Neuronal stem cell (in vitro differentiated cells): ENCODE data around the gene RBM20.

Experiments used
- DNase-seq: peaks from one replicate; pipeline ENCODE4 v3.0.0-alpha.2; 2013; ENCODE audit warnings: low spot score
- H2AFZ ChIP-seq: one replicate; pipeline ENCODE4 v1.6.1; 2013; ENCODE audit warnings: mild to moderate bottlenecking, low read length, inconsistent platforms
- H2AK5ac ChIP-seq: 2 replicates; pipeline ENCODE4 v1.6.1; 2013; ENCODE audit warnings: low read depth, mild to moderate bottlenecking, inconsistent platforms, low read length, moderate library complexity, mixed read lengths
- H2BK120ac ChIP-seq: 2 replicates; pipeline ENCODE4 v1.6.1; 2013; ENCODE audit warnings: low read depth, mild to moderate bottlenecking, inconsistent platforms, low read length, moderate library complexity, mixed read lengths
- H2BK12ac ChIP-seq: one replicate; pipeline ENCODE4 v1.6.1; 2013; ENCODE audit warnings: low read length, inconsistent platforms
- H2BK15ac ChIP-seq: 2 replicates; pipeline ENCODE4 v1.6.1; 2013; ENCODE audit warnings: mild to moderate bottlenecking, low read length, inconsistent platforms, mixed read lengths
- H2BK5ac ChIP-seq: one replicate; pipeline ENCODE4 v1.6.1; 2013; ENCODE audit warnings: inconsistent platforms, mild to moderate bottlenecking, low read length, moderate library complexity
- H3K14ac ChIP-seq: one replicate; pipeline ENCODE4 v1.6.1; 2013; ENCODE audit warnings: low read length, inconsistent platforms
- H3K18ac ChIP-seq: 2 replicates; pipeline ENCODE4 v1.6.1; 2013; ENCODE audit warnings: low read length, inconsistent platforms
- H3K23ac ChIP-seq: 2 replicates; pipeline ENCODE4 v1.6.1; 2013; ENCODE audit warnings: low read depth, mild to moderate bottlenecking, mixed read lengths, low read length, inconsistent platforms; ENCODE audit not compliant: poor library complexity
- H3K27ac ChIP-seq: replicated peaks from 3 replicates; pipeline ENCODE4 v1.5.1; 2013; ENCODE audit warnings: low read length, inconsistent platforms
- H3K27me3 ChIP-seq, 3 experiments: 2 replicates each; pipeline ENCODE4 v1.6.1; 2013; ENCODE audit warnings: low read length in 3 of 3, mild to moderate bottlenecking in 2 of 3, inconsistent platforms in 1 of 3, low read depth in 1 of 3, mixed read lengths in 1 of 3, moderate library complexity in 1 of 3; ENCODE audit not compliant: control insufficient read depth in 3 of 3, insufficient read depth in 3 of 3
- H3K36me3 ChIP-seq, 2 donors: replicated peaks in 1 of 2; 2 replicates each; pipeline ENCODE4 v1.6.1; 2013; ENCODE audit warnings: low read length in 2 of 2; ENCODE audit not compliant: control insufficient read depth in 2 of 2, insufficient read depth in 2 of 2
- H3K4ac ChIP-seq: 2 replicates; pipeline ENCODE4 v1.6.1; 2013; ENCODE audit warnings: inconsistent platforms, mild to moderate bottlenecking, low read length, moderate library complexity
- H3K4me1 ChIP-seq, 2 donors: 1 replicate in 1 of 2; 2 replicates in 1 of 2; pipeline ENCODE4 v1.6.1; 2013; ENCODE audit warnings: low read length in 2 of 2, low read depth in 1 of 2; ENCODE audit not compliant: control insufficient read depth in 2 of 2, insufficient read depth in 1 of 2
- H3K4me2 ChIP-seq: one replicate; pipeline ENCODE4 v1.6.1; 2013; ENCODE audit warnings: mild to moderate bottlenecking, low read length, inconsistent platforms; ENCODE audit not compliant: insufficient read depth, poor library complexity, severe bottlenecking
- H3K4me3 ChIP-seq, 2 donors: 2 replicates each; pipeline ENCODE4 v1.5.1; 2013; ENCODE audit warnings: low read length in 2 of 2, mild to moderate bottlenecking in 2 of 2, inconsistent platforms in 1 of 2, moderate library complexity in 1 of 2
- H3K79me1 ChIP-seq: one replicate; pipeline ENCODE4 v1.6.1; 2013; ENCODE audit warnings: low read depth, mild to moderate bottlenecking, inconsistent platforms, low read length, moderate library complexity
- H3K9ac ChIP-seq: one replicate; pipeline ENCODE4 v1.6.1; 2013; ENCODE audit warnings: mild to moderate bottlenecking, low read depth, low read length, inconsistent platforms; ENCODE audit not compliant: poor library complexity
- H3K9me3 ChIP-seq, 2 donors: replicated peaks in 1 of 2; 2 replicates each; pipeline versions ENCODE3 to v1.6.1; 2013; ENCODE audit warnings: low read length in 2 of 2, mild to moderate bottlenecking in 2 of 2, inconsistent platforms in 1 of 2, low read depth in 1 of 2, mixed read lengths in 1 of 2, moderate library complexity in 1 of 2; ENCODE audit not compliant: control insufficient read depth in 2 of 2, insufficient read depth in 1 of 2
- H4K8ac ChIP-seq: one replicate; pipeline ENCODE4 v1.6.1; 2013; ENCODE audit warnings: low read depth, mild to moderate bottlenecking, inconsistent platforms, low read length, moderate library complexity
- H4K91ac ChIP-seq: one replicate; pipeline ENCODE4 v1.6.1; 2013; ENCODE audit warnings: low read length, low read depth, mild to moderate bottlenecking, inconsistent platforms; ENCODE audit not compliant: poor library complexity
- WGBS, 2 donors: extraction: QIAGEN DNeasy Blood & Tissue Kit; methylation state at CpG; one replicate each; pipeline ENCODE4 v1.1.7; 2013; ENCODE audit warnings: missing lambda C conversion rate in 2 of 2, mixed read lengths in 1 of 2; ENCODE audit not compliant: insufficient read length in 2 of 2, insufficient replicate concordance in 1 of 2; ENCODE audit errors: extremely low coverage in 2 of 2; 5-methylcytosine and 5-hydroxymethylcytosine counted together

Gene RBM20

DNA sequence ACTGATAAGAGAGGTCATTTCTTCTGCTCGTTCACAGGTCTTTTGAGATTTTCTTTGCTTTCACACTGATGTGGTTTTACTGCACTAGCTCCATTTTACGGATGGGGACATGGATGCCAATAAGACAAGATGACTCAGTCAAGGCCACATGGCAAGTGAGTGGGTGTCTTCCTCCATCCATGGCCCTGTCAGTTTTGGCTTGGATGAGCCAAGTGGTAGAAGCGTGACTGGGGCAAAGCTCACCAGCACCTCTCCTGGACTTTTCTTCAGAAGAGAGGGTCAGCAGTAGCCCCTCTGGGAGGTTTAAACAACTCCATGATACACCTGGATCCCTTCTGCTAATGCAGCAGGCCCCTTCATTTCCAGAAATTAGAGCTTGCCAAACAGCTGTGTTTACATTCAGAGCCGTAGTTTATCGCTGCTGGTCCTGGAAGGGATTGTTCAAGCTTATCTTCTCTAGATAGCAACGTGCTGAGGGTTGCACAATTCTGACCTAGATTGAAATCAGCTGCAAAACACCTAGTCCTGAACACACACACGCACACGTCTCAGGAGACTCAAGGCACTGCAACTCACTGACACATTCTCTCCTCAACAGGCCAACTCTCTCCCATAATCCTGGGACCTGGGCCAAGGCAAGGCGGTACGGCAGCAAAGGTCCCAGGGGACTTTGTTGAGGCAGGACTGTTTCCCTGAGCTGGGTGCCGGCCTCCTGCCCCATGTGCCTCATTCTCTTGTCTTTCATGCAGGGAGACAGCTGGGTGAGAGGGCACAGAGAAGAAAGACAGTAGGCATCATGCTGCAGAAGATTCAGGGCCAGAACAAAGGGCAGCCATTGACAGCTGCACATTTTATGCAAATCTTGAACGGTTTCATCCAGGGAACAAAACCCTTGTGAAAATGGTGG is 213.4 kb downstream of the RBM20 start:
- Histone ChIP-seq H3K36me3 (no peaks in the 10 kb centered on the region), H4K8ac (no peak overlapping the region), H3K4me3 (no peak overlapping the region), H3K9me3 (peaks cover 0 to 5% of the 10 kb centered on the region in 2 donors), H3K18ac (peak overlapping the region; percentile 66), H2AFZ (peak overlapping the region; percentile 85), H4K91ac (no peak overlapping the region), H3K14ac (no peak overlapping the region), H3K4ac (no peak overlapping the region), H3K23ac (no peak overlapping the region), H2AK5ac (no peak overlapping the region), H2BK5ac (no peak overlapping the region), H3K27ac (no peak overlapping the region), H3K79me1 (no peaks in the 10 kb centered on the region), H2BK120ac (no peak overlapping the region), H2BK15ac (no peak overlapping the region), H3K4me2 (no peak overlapping the region), H3K27me3 (no peaks in the 10 kb centered on the region), H3K4me1 (peaks cover 4 to 9% of the 10 kb centered on the region in 2 donors), H2BK12ac (peak overlapping the region; percentile 51), H3K9ac (no peak overlapping the region)
- WGBS, 2 donors = no CpG with 5 or more reads among the region's 12 CpGs
- no peak for DNase-seq

DNA sequence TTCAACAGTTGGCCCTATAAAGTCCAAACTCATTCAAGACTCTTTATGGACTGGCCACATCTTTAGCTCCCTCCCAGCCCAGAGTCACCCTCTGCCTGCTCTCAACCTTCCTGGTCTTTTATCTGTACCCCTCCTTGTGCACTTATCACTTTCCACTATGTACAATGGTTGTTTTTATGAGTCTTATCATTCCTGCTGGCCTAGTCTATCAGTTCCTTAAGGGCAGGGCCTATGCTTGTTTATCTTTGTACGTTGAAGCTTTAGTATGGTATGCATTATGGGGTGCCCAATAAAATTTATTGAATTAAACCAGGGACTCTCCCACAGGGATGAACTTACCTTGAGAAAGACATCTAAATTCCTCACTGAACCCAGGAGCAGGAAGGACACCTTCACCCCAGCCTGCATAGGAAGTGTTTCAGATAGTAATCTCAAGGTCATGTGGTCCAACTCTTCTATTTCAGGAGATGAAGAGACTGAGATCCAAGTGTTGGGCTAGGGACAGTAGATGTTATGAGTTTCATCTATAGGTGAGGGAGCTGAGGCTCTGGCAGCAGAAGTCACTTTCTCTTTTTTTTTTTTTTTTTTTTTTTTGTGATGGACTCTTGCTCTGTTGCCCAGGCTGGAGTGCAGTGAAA is 214.3 kb downstream of the RBM20 start:
- Histone ChIP-seq H4K91ac (no peak overlapping the region), H3K4me3 (no peak overlapping the region), H3K4me1 (peaks cover 4 to 9% of the 10 kb centered on the region in 2 donors), H2BK120ac (no peak overlapping the region), H3K79me1 (no peaks in the 10 kb centered on the region), H3K27me3 (no peaks in the 10 kb centered on the region), H3K18ac (no peak overlapping the region), H3K27ac (no peak overlapping the region), H4K8ac (no peak overlapping the region), H2BK15ac (no peak overlapping the region), H3K14ac (no peak overlapping the region), H2AK5ac (no peak overlapping the region), H3K9ac (no peak overlapping the region), H3K4ac (no peak overlapping the region), H2BK5ac (no peak overlapping the region), H2AFZ (peak overlapping the region; percentile 85), H3K9me3 (peaks cover 0 to 5% of the 10 kb centered on the region in 2 donors), H3K4me2 (no peak overlapping the region), H2BK12ac (no peak overlapping the region), H3K36me3 (no peaks in the 10 kb centered on the region), H3K23ac (no peak overlapping the region)
- no CpG with 5 or more reads among the region's 1 CpG for WGBS, 2 donors
- DNase-seq = no peak

DNA sequence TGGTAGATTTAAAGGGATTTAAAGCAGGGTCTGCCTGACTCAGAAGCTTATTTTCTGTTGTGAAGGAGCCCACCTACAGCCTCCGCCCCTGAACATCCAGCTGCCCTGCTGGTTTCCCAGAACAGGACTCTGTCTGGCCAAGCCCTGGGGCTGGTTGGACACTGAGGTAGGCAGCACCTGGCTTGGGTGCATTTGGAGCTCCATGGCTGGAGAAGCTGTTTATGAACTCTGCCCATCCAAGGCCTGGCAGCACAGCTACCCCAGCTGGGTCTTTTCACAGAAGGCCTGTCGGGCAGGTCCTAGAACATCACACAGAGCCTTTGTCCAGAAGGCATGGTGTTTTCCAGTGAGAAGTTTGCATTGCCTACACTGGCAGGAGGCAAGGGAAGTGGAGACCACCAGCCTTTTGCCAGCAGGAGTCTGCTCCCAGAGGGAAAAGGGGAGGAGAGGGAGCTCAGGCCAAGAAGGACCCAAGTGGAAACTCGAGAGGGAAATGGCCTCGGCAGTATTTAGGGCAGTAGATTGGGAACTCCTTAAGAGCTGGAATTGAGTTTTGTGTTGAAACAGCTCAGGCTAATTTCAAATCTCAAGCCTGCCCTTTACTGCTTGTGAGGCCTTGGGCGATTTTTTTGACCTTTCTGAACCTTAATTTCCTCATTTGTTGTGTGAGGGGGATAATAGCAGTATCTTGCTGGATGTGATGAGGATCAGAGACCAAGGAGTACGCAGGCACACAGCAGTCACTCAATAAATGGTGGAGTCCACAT is 215.3 kb downstream of the RBM20 start:
- Histone ChIP-seq H2BK15ac (no peak overlapping the region), H2AK5ac (peak overlapping the region; percentile 15), H2BK120ac (no peak overlapping the region), H4K8ac (no peak overlapping the region), H3K4me3 (no peak overlapping the region), H3K23ac (no peak overlapping the region), H3K36me3 (no peaks in the 10 kb centered on the region), H2BK5ac (no peak overlapping the region), H4K91ac (no peak overlapping the region), H3K4me2 (no peak overlapping the region), H2BK12ac (peak overlapping the region; percentile 16), H3K9me3 (peaks cover 0 to 5% of the 10 kb centered on the region in 2 donors), H3K9ac (peak overlapping the region; percentile 27), H3K14ac (no peak overlapping the region), H3K27ac (no peak overlapping the region), H2AFZ (no peak overlapping the region), H3K4me1 (peaks cover 4 to 10% of the 10 kb centered on the region in 2 donors), H3K27me3 (no peaks in the 10 kb centered on the region), H3K79me1 (no peaks in the 10 kb centered on the region), H3K18ac (peak overlapping the region; percentile 70), H3K4ac (no peak overlapping the region)
- WGBS, 2 donors = no CpG with 5 or more reads among the region's 6 CpGs
- DNase-seq = no peak
